ENCODE results near the gene RAD9A.

- TF ChIP-seq POLR2A (IDR thresholded peaks at IDR 0.05) (no peak), CTCF (IDR thresholded peaks at IDR 0.05) (no peak)
These were observed 23.9 kb downstream of the RAD9A start, which contains the start of gene CARNS1 for GRCh38 chr11:67415501-67416304.

Measured in body of pancreas (tissue), 4 donors.